Neural progenitor cell (in vitro differentiated cells): Measurements from ENCODE around the gene SACS.

Source experiments
- CTCF ChIP-seq: fragments of 200-600 bp; sonication (generic); IDR thresholded peaks from 2 replicates; pipeline ENCODE4 v1.5.1; 2017; ENCODE audit warnings: antibody characterized with exemption, mild to moderate bottlenecking
- EZH2 ChIP-seq: fragments of 200-600 bp; sonication (generic); IDR thresholded peaks from 2 replicates; pipeline ENCODE4 v1.6.1; 2017; ENCODE audit warnings: antibody characterized with exemption, mild to moderate bottlenecking, moderate library complexity
- EZH2phosphoT487 ChIP-seq: fragments of 200-600 bp; sonication (generic); IDR thresholded peaks from 2 replicates; pipeline ENCODE4 v1.6.1; 2017; ENCODE audit warnings: antibody characterized with exemption

- TF ChIP-seq CTCF (no peak), EZH2 (no peak), EZH2phosphoT487 (no peak)
Observed at GRCh38 chr13:23477101-23477500, 43.6 kb upstream of the SACS start.
